Lower leg skin (tissue), 4 donors: Measurements from ENCODE around the gene UBFD1. TPM values are rescaled to one million over a fixed set of nuclear protein-coding genes. Genes with fewer than 3 reads are reported as not detected.
A peak's percentile ranks its signal among the peaks of the same experiment; 100 is the strongest.

Experiments
- DNase-seq, 2 donors: peaks; one replicate each; pipeline ENCODE4 v3.0.0-alpha.2; 2019; ENCODE audit warnings: low spot score in 2 of 2
- H3K4me3 ChIP-seq: fragments of 200-600 bp; sonication (generic); 2 replicates; pipeline ENCODE4 v1.5.1; 2017; ENCODE audit warnings: mild to moderate bottlenecking, low read depth; ENCODE audit not compliant: poor library complexity, severe bottlenecking
- CTCF ChIP-seq, 3 donors: fragments of 450-650 bp; IDR thresholded peaks; one replicate each; pipeline ENCODE4 v1.5.1; 2016; ENCODE audit warnings: antibody characterized with exemption in 3 of 3, mild to moderate bottlenecking in 3 of 3, moderate library complexity in 2 of 3
- POLR2A ChIP-seq, 2 donors: fragments of 450-650 bp; IDR thresholded peaks; one replicate each; pipeline ENCODE4 v1.6.1; 2016 to 2017; ENCODE audit warnings: antibody characterized with exemption in 2 of 2, mild to moderate bottlenecking in 1 of 2, moderate library complexity in 1 of 2
- WGBS, 2 donors: methylation state at CpG; one replicate each; pipeline ENCODE4 v1.1.5; 2018; 5-methylcytosine and 5-hydroxymethylcytosine counted together
- intact Hi-C: fragments of 100-400 bp; cut with DNase I; formaldehyde crosslinking; loops from one replicate; pipeline ENCODE4 v1.15.0; 2023; ENCODE audit warnings: low total_unique reads
- total RNA-seq, 4 donors: library from RNA; depleted of rRNA; stranded (reverse); fragments of >200 nt; gene quantifications; one replicate each; pipeline ENCODE4 v1.1.0, GENCODE V29; 2016

Gene UBFD1
- total RNA-seq, 4 donors from 2014 or later: 32.5 to 61.3 (median 42.7) TPM

DNA sequence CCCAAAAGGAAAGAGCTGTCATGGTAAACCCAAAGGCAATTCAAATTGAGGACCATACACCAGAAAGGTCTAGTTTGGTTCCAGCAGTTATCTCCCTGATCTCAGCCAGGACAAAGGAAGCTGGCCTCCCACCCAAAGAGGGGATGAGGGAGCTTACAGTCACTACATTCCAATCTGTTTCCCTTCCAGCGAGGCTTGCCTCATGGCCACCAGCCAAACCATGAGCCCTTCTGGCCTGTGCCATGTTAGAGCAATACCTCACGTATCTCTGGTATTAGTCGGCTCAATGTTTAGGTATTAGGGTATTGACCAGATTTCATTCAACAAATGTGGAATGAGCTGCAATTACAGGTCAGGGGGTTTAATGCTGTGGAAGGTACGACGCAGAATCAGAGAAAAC lies 30.2 kb downstream of the UBFD1 start:
- intact Hi-C loops: no loop called here
- no peak overlapping the region for H3K4me3 ChIP-seq
- no peak for DNase-seq
- TF ChIP-seq POLR2A (IDR thresholded peaks at IDR 0.05) (no peak), CTCF (IDR thresholded peaks at IDR 0.05) (no peak)
- 79 to 81% methylated on average over 5 of the region's 5 CpGs for WGBS, 2 donors

GRCh38 chr16:23590181-23590580 lies 32.7 kb downstream of the UBFD1 start:
- 94 to 98% methylated on average over 3 of the region's 3 CpGs for WGBS, 2 donors
- no peak for DNase-seq
- intact Hi-C loops: no loop called here
- TF ChIP-seq CTCF (IDR thresholded peaks at IDR 0.05): no peak
- TF ChIP-seq POLR2A (IDR thresholded peaks at IDR 0.05): no peak
- H3K4me3 ChIP-seq: no peak overlapping the region

DNA sequence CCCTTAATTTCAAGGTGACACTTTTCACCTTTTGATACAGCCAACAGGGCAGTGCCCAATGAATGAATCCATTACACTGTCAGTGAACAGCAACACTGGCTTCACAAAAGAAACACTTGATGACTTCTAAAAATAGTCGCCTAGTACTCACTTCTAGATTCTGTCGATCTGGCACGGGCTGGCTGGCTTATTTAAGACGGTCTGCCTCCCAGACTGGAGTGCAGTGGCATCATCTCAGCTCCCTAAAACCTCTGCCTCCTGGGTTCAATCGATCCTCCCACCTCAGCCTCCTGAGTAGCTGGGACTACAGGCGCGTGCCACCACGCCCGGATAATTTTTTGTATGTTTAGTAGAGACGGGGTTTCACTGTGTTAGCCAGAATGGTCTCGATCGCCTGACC lies 36.7 kb downstream of the UBFD1 start:
- H3K4me3 ChIP-seq: no peak overlapping the region
- WGBS, 2 donors: 95 to 97% methylated on average over 12 of the region's 12 CpGs
- DNase-seq: no peak
- TF ChIP-seq CTCF (IDR thresholded peaks at IDR 0.05): no peak
- TF ChIP-seq POLR2A (IDR thresholded peaks at IDR 0.05): no peak
- intact Hi-C loops: no loop called here

- peak overlapping the region; percentile 98 for H3K4me3 ChIP-seq
- intact Hi-C loops: no loop called here
- peak in 1 of 2 donors; percentile 19 for DNase-seq
- no peak for TF ChIP-seq POLR2A (IDR thresholded peaks at IDR 0.05)
- TF ChIP-seq CTCF (IDR thresholded peaks at IDR 0.05): no peak
- 15 to 19% methylated on average over 34 of the region's 34 CpGs for WGBS, 2 donors
These were observed 37.9 kb downstream of the UBFD1 start for GRCh38 chr16:23595246-23595950.

DNA sequence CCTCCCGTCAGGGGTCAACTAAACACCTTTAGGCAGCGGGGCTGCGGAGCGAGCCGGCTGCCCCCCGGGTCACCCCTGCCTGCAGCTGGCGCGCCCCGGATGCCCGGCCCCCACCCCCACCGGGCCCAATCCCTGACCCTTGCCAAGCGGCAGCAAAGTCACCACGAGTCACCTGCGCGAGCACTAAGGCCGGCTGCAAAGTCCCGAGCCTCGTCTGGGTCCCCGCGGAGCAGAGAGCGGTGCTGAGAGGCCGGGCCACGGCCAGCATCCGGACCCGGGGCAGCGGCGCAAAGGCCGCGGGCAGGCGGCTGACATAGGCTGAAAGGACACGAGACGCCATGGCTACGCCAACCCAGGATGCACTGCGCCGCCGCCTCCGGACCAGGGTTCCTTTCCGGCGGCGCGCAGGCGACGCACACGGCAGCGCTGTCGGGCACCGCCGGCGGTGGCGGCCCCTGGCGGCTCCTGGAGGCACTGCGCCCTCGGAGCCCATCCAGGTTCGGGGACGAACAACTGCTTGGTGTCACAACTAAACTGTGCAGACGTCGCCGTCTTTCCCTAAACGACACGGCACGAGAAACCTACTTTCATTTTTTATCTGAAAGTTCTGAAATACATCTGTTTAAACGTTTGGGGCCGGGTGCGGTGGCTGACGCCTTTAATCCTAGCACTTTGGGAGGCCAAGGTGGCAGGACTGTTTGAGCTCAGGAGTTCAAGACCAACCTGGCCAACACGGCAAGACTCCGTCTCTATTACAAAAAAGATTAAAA lies 38.6 kb downstream of the UBFD1 start, which contains the start of gene NDUFAB1:
Gene NDUFAB1 (minus strand): TSS at position 366 of the 770 bp plus-strand sequence. CDS start 26 bp downstream, at position 340.
- WGBS, 2 donors: 2 to 5% methylated on average over 20 to 46 of the region's 67 CpGs
- peak; percentile 84 to 97 for DNase-seq
- intact Hi-C loops: no loop called here

More for the DNA sequence above, 38.6 kb downstream of the UBFD1 start, which contains the start of gene NDUFAB1:
- TF ChIP-seq POLR2A (IDR thresholded peaks at IDR 0.05) (no peak), CTCF (IDR thresholded peaks at IDR 0.05) (peak in 2 of 3 donors; percentile 60 to 95)
- H3K4me3 ChIP-seq: peak within 1 kb of the TSS; percentile 98
